Nephron progenitor cell (in vitro differentiated cells): ENCODE data around the gene THOC2.
A peak's percentile ranks its signal among the peaks of the same experiment; 100 is the strongest.
"Not testable (repeated sequence)": the region's sequence is repeated elsewhere in the genome, so short reads cannot be mapped to it uniquely, and the experiment has no call there.

Experiments used
- DNase-seq: peaks from one replicate; pipeline ENCODE4 v3.0.0; 2021
- H3K27ac Mint-ChIP-seq: 2 replicates; pipeline ENCODE4 v1.8.0; 2021; ENCODE audit warnings: mild to moderate bottlenecking, moderate library complexity, mixed read lengths
- H3K27me3 Mint-ChIP-seq: 2 replicates; pipeline ENCODE4 v1.8.0; 2021; ENCODE audit warnings: mild to moderate bottlenecking, low read depth, mixed read lengths; ENCODE audit not compliant: poor library complexity
- H3K36me3 Mint-ChIP-seq: 2 replicates; pipeline ENCODE4 v1.8.0; 2021; ENCODE audit warnings: low read depth, mixed read lengths
- H3K4me1 Mint-ChIP-seq: 2 replicates; pipeline ENCODE4 v1.8.0; 2021; ENCODE audit warnings: mixed read lengths
- H3K4me3 Mint-ChIP-seq: 2 replicates; pipeline ENCODE4 v1.8.0; 2021; ENCODE audit warnings: mild to moderate bottlenecking, moderate library complexity, mixed read lengths
- H3K9me3 Mint-ChIP-seq: 2 replicates; pipeline ENCODE4 v1.8.0; 2021; ENCODE audit warnings: mild to moderate bottlenecking, moderate library complexity, mixed read lengths
- CTCF ChIP-seq: fragments of 200-600 bp; sonication (generic); IDR thresholded peaks from 2 replicates; pipeline ENCODE4 v1.5.0; 2021; ENCODE audit warnings: antibody characterized with exemption

THOC2 gene

GRCh38 chrX:123731258-123731986 lies 1.4 kb downstream of the THOC2 start:
- peaks cover 5% of the 10 kb centered on the region for H3K27me3 Mint-ChIP-seq
- TF ChIP-seq CTCF, result no peak
- peak overlapping the region; percentile 97 for H3K27ac Mint-ChIP-seq
- H3K4me3 Mint-ChIP-seq, result peak overlapping the region; percentile 93
- H3K4me1 Mint-ChIP-seq, result peaks cover 24% of the 10 kb centered on the region
- peak; percentile 25 for DNase-seq
- peaks cover 11% of the 10 kb centered on the region for H3K36me3 Mint-ChIP-seq
- H3K9me3 Mint-ChIP-seq, result peaks cover 52% of the 10 kb centered on the region

- TF ChIP-seq CTCF, result no peak
- peaks cover 18% of the 10 kb centered on the region for H3K36me3 Mint-ChIP-seq
- H3K27ac Mint-ChIP-seq, result no peak overlapping the region
- H3K27me3 Mint-ChIP-seq, result peaks cover 5% of the 10 kb centered on the region
- peaks cover 24% of the 10 kb centered on the region for H3K4me1 Mint-ChIP-seq
- H3K4me3 Mint-ChIP-seq, result no peak overlapping the region
- peaks cover 38% of the 10 kb centered on the region for H3K9me3 Mint-ChIP-seq
- DNase-seq, result no peak
Measured at GRCh38 chrX:123728554-123728953, 4.3 kb downstream of the THOC2 start.

GRCh38 chrX:123728016-123728415 lies 4.8 kb downstream of the THOC2 start:
- no peak for DNase-seq
- no peak overlapping the region for H3K27ac Mint-ChIP-seq
- peaks cover 19% of the 10 kb centered on the region for H3K36me3 Mint-ChIP-seq
- H3K4me1 Mint-ChIP-seq, result peaks cover 24% of the 10 kb centered on the region
- no peak for TF ChIP-seq CTCF
- H3K9me3 Mint-ChIP-seq, result peaks cover 38% of the 10 kb centered on the region
- peaks cover under 1% of the 10 kb centered on the region for H3K27me3 Mint-ChIP-seq
- H3K4me3 Mint-ChIP-seq, result no peak overlapping the region

GRCh38 chrX:123722193-123722592 lies 10.7 kb downstream of the THOC2 start:
- H3K4me3 Mint-ChIP-seq, DNase-seq, H3K27ac Mint-ChIP-seq, H3K27me3 Mint-ChIP-seq, H3K4me1 Mint-ChIP-seq: not testable (repeated sequence)
- peaks cover 57% of the 10 kb centered on the region for H3K36me3 Mint-ChIP-seq
- H3K9me3 Mint-ChIP-seq, result peaks cover 63% of the 10 kb centered on the region

- Mint-ChIP-seq H3K36me3 (peaks cover 72% of the 10 kb centered on the region), H3K27ac (no peak overlapping the region)
Measured at GRCh38 chrX:123720486-123720885, 12.4 kb downstream of the THOC2 start.

GRCh38 chrX:123713841-123714240 lies 19.0 kb downstream of the THOC2 start:
- Mint-ChIP-seq H3K27me3 (peaks cover 3% of the 10 kb centered on the region), H3K27ac (peak overlapping the region; percentile 31), H3K4me3 (no peak overlapping the region), H3K36me3 (peaks cover 46% of the 10 kb centered on the region), H3K4me1 (peaks cover 7% of the 10 kb centered on the region), H3K9me3 (peaks cover 59% of the 10 kb centered on the region)
- no peak for TF ChIP-seq CTCF
- no peak for DNase-seq

More at GRCh38 chrX:123720486-123720885, 12.4 kb downstream of the THOC2 start:
- Mint-ChIP-seq H3K9me3 (peaks cover 74% of the 10 kb centered on the region), H3K4me1 (no peaks in the 10 kb centered on the region), H3K27me3 (peaks cover 3% of the 10 kb centered on the region), H3K4me3 (no peak overlapping the region)
- DNase-seq, result no peak
- TF ChIP-seq CTCF, result no peak
